Caco-2 (cell line): ENCODE data around the gene BGN. TPM values are rescaled to one million over a fixed set of nuclear protein-coding genes. Genes with fewer than 3 reads are reported as not detected.

Experiments used
- BruUV-seq: library from RNA; stranded (reverse); fragments of 400-500 nt; replicated peaks from 2 replicates; lab custom pipeline; 2021; lab: Mats Ljungman, UMichigan
- CTCF ChIA-PET: fragments of 300-600 bp; sonication (Branson Sonifier 250); formaldehyde crosslinking; loops from one replicate; lab custom pipeline; 2022; ENCODE audit warnings: antibody characterized with exemption; lab: Charles Lee
- POLR2A ChIA-PET: fragments of 300-600 bp; sonication (Branson Sonifier 250); formaldehyde crosslinking; loops from one replicate; lab custom pipeline; 2022; ENCODE audit warnings: antibody characterized with exemption; lab: Charles Lee
- DNase-seq, 2 experiments: peaks; one replicate each; pipeline versions ENCODE4 v3.0.0 to v3.0.0-alpha.2; 2020 to 2022
- H3K27me3 ChIP-seq: replicated peaks from 2 replicates; pipeline ENCODE4 v1.6.0; 2011; ENCODE audit warnings: low read length; ENCODE audit not compliant: control insufficient read depth, insufficient read depth
- H3K36me3 ChIP-seq: 2 replicates; pipeline ENCODE4 v1.5.1; 2011; ENCODE audit warnings: low read length; ENCODE audit not compliant: control insufficient read depth, insufficient read depth
- H3K4me1 ChIP-seq: fragments of 250-450 bp; sonication (Bioruptor Pico); 2 replicates; pipeline ENCODE4 v1.5.1; 2020; ENCODE audit warnings: mild to moderate bottlenecking
- H3K4me3 ChIP-seq: 2 replicates; pipeline ENCODE4 v1.5.1; 2011; ENCODE audit warnings: low read depth, mild to moderate bottlenecking, control low read depth, low read length
- H3K9me3 ChIP-seq: fragments of 250-450 bp; sonication (Bioruptor Pico); 2 replicates; pipeline ENCODE4 v1.5.1; 2020; ENCODE audit warnings: mild to moderate bottlenecking, moderate library complexity
- H3K27ac Mint-ChIP-seq: one replicate; pipeline ENCODE4 v1.8.0; 2022; ENCODE audit warnings: mixed read lengths; ENCODE audit not compliant: unreplicated experiment
- H3K27me3 Mint-ChIP-seq: one replicate; pipeline ENCODE4 v1.8.0; 2022; ENCODE audit warnings: mixed read lengths; ENCODE audit not compliant: insufficient read depth, unreplicated experiment
- H3K36me3 Mint-ChIP-seq: one replicate; pipeline ENCODE4 v1.8.0; 2022; ENCODE audit warnings: mild to moderate bottlenecking, mixed read lengths; ENCODE audit not compliant: insufficient read depth, unreplicated experiment
- H3K4me1 Mint-ChIP-seq: one replicate; pipeline ENCODE4 v1.8.0; 2022; ENCODE audit warnings: low read depth, mixed read lengths; ENCODE audit not compliant: unreplicated experiment
- H3K4me3 Mint-ChIP-seq: one replicate; pipeline ENCODE4 v1.8.0; 2022; ENCODE audit warnings: mild to moderate bottlenecking, moderate library complexity, mixed read lengths; ENCODE audit not compliant: unreplicated experiment
- H3K9me3 Mint-ChIP-seq: one replicate; pipeline ENCODE4 v1.8.0; 2022; ENCODE audit warnings: mixed read lengths; ENCODE audit not compliant: unreplicated experiment
- CTCF ChIP-seq, 2 experiments: fragments of 200-600 bp in 1 of 2; IDR thresholded peaks; 1 replicate in 1 of 2; 2 replicates in 1 of 2; pipeline versions ENCODE4 v1.5.1 to v1.8.0; 2011 to 2022; ENCODE audit warnings: antibody characterized with exemption in 1 of 2, control low read depth in 1 of 2, inconsistent platforms in 1 of 2, low read depth in 1 of 2, low read length in 1 of 2, mild to moderate bottlenecking in 1 of 2, moderate library complexity in 1 of 2; ENCODE audit not compliant: insufficient read depth in 1 of 2, severe bottlenecking in 1 of 2, unreplicated experiment in 1 of 2
- intact Hi-C: fragments of 100-400 bp; cut with micrococcal nuclease; formaldehyde crosslinking; loops from one replicate; pipeline ENCODE4 v1.10.0; 2022; ENCODE audit not compliant: unreplicated experiment
- total RNA-seq: library from RNA; stranded (reverse); gene quantifications from 2 replicates; pipeline ENCODE4 v1.2.3, GENCODE V29; 2022

The BGN gene
- total RNA-seq, 1 experiment from 2014 or later = 9.9 TPM

DNA sequence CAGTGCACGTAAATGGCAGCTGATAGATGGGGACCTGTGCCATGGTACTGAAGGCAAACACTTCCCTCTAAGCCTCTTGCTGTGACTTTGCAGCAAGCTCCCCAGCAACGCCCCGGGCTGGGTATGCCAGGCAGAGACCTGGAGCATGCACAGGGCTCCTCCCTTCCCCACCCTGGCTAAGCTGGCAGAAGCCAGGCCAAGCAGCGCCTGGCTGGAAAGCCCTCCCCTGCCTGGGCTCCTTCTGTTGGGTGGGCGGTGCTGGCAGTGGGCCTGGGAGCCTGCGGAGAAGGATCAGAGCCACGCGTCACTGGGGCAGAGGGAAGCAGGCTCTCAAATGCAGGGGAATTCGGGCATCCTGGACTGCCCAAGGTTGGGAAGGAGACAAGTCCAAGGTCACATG is 26.3 kb downstream of the BGN start:
- Mint-ChIP-seq H3K27me3 (no peaks in the 10 kb centered on the region), H3K36me3 (no peaks in the 10 kb centered on the region), H3K4me1 (no peaks in the 10 kb centered on the region), H3K4me3 (no peak overlapping the region), H3K9me3 (no peaks in the 10 kb centered on the region), H3K27ac (no peak overlapping the region)
- Histone ChIP-seq H3K36me3 (no peaks in the 10 kb centered on the region), H3K4me3 (no peak overlapping the region), H3K9me3 (no peaks in the 10 kb centered on the region), H3K4me1 (no peaks in the 10 kb centered on the region), H3K27me3 (no peaks in the 10 kb centered on the region)
- POLR2A ChIA-PET = no interaction called here
- no peak for DNase-seq
- intact Hi-C loops = no loop called here
- CTCF ChIA-PET = no interaction called here
- no TSS peak for BruUV-seq
- TF ChIP-seq CTCF (IDR thresholded peaks at IDR 0.05; ENCODE audit: insufficient read depth in 1 of 2, low read depth in 1 of 2, low read length in 1 of 2, severe bottlenecking in 1 of 2, unreplicated experiment in 1 of 2) = no peak

DNA sequence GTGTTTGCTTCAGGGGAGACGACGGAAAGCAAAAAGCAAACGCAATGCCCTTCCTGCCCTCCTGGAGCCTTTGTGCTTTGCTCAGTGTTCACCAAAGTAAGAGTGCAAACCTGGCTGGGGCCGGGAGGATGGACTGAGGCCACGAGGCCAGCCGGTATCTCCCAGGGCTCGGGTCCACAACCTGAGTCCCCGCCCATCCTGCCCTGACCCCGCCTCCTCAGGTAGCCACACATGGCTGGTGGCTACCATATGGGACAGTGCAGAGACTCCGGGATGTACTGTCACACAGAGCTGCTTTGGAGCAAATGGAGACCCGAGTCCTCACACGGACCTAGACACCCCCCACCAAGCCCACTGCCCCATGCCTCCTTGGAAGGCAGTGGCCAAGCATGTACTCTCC is 27.5 kb downstream of the BGN start:
- no peaks in the 10 kb centered on the region for H3K27me3 Mint-ChIP-seq
- H3K27ac Mint-ChIP-seq = no peak overlapping the region
- intact Hi-C loops = no loop called here
- BruUV-seq = no TSS peak
- no peak for DNase-seq
- ChIA-PET POLR2A (no interaction called here), CTCF (no interaction called here)
- no peaks in the 10 kb centered on the region for H3K36me3 Mint-ChIP-seq
- no peaks in the 10 kb centered on the region for H3K9me3 ChIP-seq
- H3K4me1 ChIP-seq = no peaks in the 10 kb centered on the region
- no peaks in the 10 kb centered on the region for H3K4me1 Mint-ChIP-seq
- no peaks in the 10 kb centered on the region for H3K9me3 Mint-ChIP-seq
- no peaks in the 10 kb centered on the region for H3K36me3 ChIP-seq
- H3K27me3 ChIP-seq = no peaks in the 10 kb centered on the region
- no peak for TF ChIP-seq CTCF (IDR thresholded peaks at IDR 0.05; ENCODE audit: insufficient read depth in 1 of 2, low read depth in 1 of 2, low read length in 1 of 2, severe bottlenecking in 1 of 2, unreplicated experiment in 1 of 2)
- no peak overlapping the region for H3K4me3 ChIP-seq
- no peak overlapping the region for H3K4me3 Mint-ChIP-seq

GRCh38 chrX:153523269-153523668 is 28.5 kb downstream of the BGN start:
- H3K9me3 ChIP-seq = no peaks in the 10 kb centered on the region
- H3K36me3 ChIP-seq = no peaks in the 10 kb centered on the region
- intact Hi-C loops = no loop called here
- DNase-seq = no peak
- ChIA-PET CTCF (no interaction called here), POLR2A (no interaction called here)
- H3K27me3 ChIP-seq = no peaks in the 10 kb centered on the region
- no peak overlapping the region for H3K4me3 ChIP-seq
- Mint-ChIP-seq H3K4me3 (no peak overlapping the region), H3K9me3 (no peaks in the 10 kb centered on the region), H3K27ac (no peak overlapping the region), H3K27me3 (no peaks in the 10 kb centered on the region), H3K36me3 (no peaks in the 10 kb centered on the region), H3K4me1 (no peaks in the 10 kb centered on the region)
- BruUV-seq = no TSS peak
- TF ChIP-seq CTCF (IDR thresholded peaks at IDR 0.05; ENCODE audit: insufficient read depth in 1 of 2, low read depth in 1 of 2, low read length in 1 of 2, severe bottlenecking in 1 of 2, unreplicated experiment in 1 of 2) = no peak
- no peaks in the 10 kb centered on the region for H3K4me1 ChIP-seq
